Fibroblast of skin of back (primary cell): ENCODE measurements around the gene SKIDA1.

ENCODE experiments used
- DNase-seq: peaks from one replicate; pipeline ENCODE4 v3.0.0-alpha.2; 2013

SKIDA1 gene

GRCh38 chr10:21479570-21480315 is 45.7 kb downstream of the SKIDA1 start:
- DNase-seq = no peak

GRCh38 chr10:21475393-21475792 is 50.1 kb downstream of the SKIDA1 start:
- no peak for DNase-seq

DNA sequence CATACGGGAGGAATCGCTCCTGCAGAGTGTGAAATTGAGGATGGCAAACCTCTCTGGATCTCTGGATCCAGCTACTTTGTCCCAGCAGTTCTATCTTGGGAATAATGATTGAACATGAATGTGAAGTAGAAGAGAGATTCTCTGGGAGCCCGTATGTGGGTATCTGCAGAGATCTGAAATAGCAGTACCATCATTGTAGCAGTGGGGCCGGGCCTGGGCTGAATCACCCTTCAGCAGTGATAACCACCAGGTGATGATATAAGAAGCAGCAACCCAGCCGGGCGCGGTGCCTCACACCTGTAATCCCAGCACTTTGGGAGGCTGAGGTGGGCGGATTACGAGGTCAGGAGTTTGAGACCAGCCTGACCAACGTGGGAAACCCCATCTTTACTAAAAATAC is 51.9 kb downstream of the SKIDA1 start:
- no peak for DNase-seq

DNA sequence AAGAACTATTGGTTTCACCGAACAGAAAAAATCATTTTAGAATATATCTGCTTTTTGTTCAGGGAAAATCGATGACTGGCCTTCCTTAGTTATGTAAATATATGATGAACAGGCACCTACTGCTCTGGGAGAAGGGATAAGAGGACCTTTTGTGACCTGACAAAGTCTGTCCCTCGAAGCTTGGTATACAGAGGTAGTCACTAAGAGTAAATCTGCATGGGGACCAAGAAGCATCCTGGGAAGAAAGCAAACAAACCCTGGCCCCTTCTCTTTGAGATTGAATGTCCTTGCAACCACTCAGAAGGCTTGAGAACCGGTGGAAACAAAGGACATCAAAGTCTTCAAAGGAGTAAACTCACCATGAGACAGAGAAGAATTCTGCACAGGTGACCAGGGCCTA is 52.3 kb downstream of the SKIDA1 start:
- DNase-seq = no peak

- no peak for DNase-seq
These were observed 57.4 kb downstream of the SKIDA1 start for GRCh38 chr10:21468086-21468485.

GRCh38 chr10:21467633-21468032 is 57.8 kb downstream of the SKIDA1 start:
- no peak for DNase-seq

- peak; percentile 12 for DNase-seq
These were observed 61.3 kb downstream of the SKIDA1 start for GRCh38 chr10:21464134-21464533.
